T-cell (primary cell): ENCODE data around the gene GRIA3. TPM values are rescaled to one million over a fixed set of nuclear protein-coding genes. Genes with fewer than 3 reads are reported as not detected.
"Not testable (repeated sequence)": the region's sequence is repeated elsewhere in the genome, so short reads cannot be mapped to it uniquely, and the experiment has no call there.

ENCODE experiments used
- ATAC-seq, 4 experiments: fragments of 200-7000 bp in 3 of 4; fragments of 150-1000 bp in 1 of 4; cut with Tn5 transposase; replicated peaks in 1 of 4; 1 replicate in 3 of 4; 2 replicates in 1 of 4; pipeline ENCODE4 v1.10.0; 2021; ENCODE audit warnings: moderate library complexity in 3 of 4, mild to moderate bottlenecking in 2 of 4, moderate number of reproducible peaks in 1 of 4
- CTCF ChIA-PET, 2 donors: fragments of 300-600 bp; sonication (Branson Sonifier 250); formaldehyde crosslinking; loops; one replicate each; lab custom pipeline; 2022; ENCODE audit warnings: antibody characterized with exemption in 2 of 2; lab: Charles Lee
- POLR2A ChIA-PET, 2 donors: fragments of 300-600 bp; sonication (Branson Sonifier 250); formaldehyde crosslinking; loops; one replicate each; lab custom pipeline; 2022; ENCODE audit warnings: antibody characterized with exemption in 2 of 2; lab: Charles Lee
- DNase-seq, 35 experiments: peaks; one replicate each; pipeline versions ENCODE4 v3.0.0 to v3.0.0-alpha.2; 2013 to 2023
- H3K27ac ChIP-seq: one replicate; pipeline ENCODE4 v1.5.1; 2013; ENCODE audit warnings: low read length
- H3K27me3 ChIP-seq, 2 experiments: replicated peaks in 1 of 2; 1 replicate in 1 of 2; 2 replicates in 1 of 2; pipeline versions ENCODE4 v1.6.1 to v1.7.0; 2013; ENCODE audit warnings: low read length in 1 of 2, mixed read lengths in 1 of 2; ENCODE audit not compliant: control insufficient read depth in 2 of 2, insufficient read depth in 2 of 2; ENCODE audit errors: extremely low read depth in 1 of 2
- H3K36me3 ChIP-seq, 2 donors: 1 replicate in 1 of 2; 2 replicates in 1 of 2; pipeline versions ENCODE4 v1.6.1 to v1.7.0; 2013; ENCODE audit warnings: low read length in 1 of 2; ENCODE audit not compliant: control insufficient read depth in 2 of 2, insufficient read depth in 1 of 2; ENCODE audit errors: extremely low read depth in 1 of 2
- H3K4me1 ChIP-seq, 2 experiments: 1 replicate in 1 of 2; 2 replicates in 1 of 2; pipeline versions ENCODE4 v1.6.1 to v1.7.0; 2013; ENCODE audit warnings: low read length in 2 of 2, mixed read lengths in 1 of 2; ENCODE audit not compliant: insufficient read depth in 2 of 2, control insufficient read depth in 1 of 2; ENCODE audit errors: extremely low read depth in 1 of 2
- H3K4me3 ChIP-seq, 2 donors: 1 replicate in 1 of 2; 2 replicates in 1 of 2; pipeline versions ENCODE4 v1.5.1 to v1.7.0; 2013; ENCODE audit warnings: mild to moderate bottlenecking in 2 of 2, low read length in 1 of 2, moderate library complexity in 1 of 2; ENCODE audit not compliant: control insufficient read depth in 1 of 2; ENCODE audit errors: extremely low read depth in 1 of 2
- H3K9me3 ChIP-seq: 2 replicates; pipeline ENCODE4 v1.7.0; 2013
- H3K27ac Mint-ChIP-seq, 2 donors: one replicate each; pipeline ENCODE4 v1.8.0; 2020 to 2021; ENCODE audit warnings: mild to moderate bottlenecking in 2 of 2, mixed read lengths in 2 of 2
- H3K27me3 Mint-ChIP-seq, 2 donors: one replicate each; pipeline ENCODE4 v1.8.0; 2021 to 2022; ENCODE audit warnings: mixed read lengths in 2 of 2
- H3K36me3 Mint-ChIP-seq: one replicate; pipeline ENCODE4 v1.8.0; 2021; ENCODE audit warnings: mixed read lengths
- H3K4me1 Mint-ChIP-seq, 3 donors: one replicate each; pipeline ENCODE4 v1.8.0; 2020 to 2022; ENCODE audit warnings: mixed read lengths in 3 of 3, mild to moderate bottlenecking in 1 of 3
- H3K4me3 Mint-ChIP-seq, 3 donors: one replicate each; pipeline ENCODE4 v1.8.0; 2020 to 2022; ENCODE audit warnings: mild to moderate bottlenecking in 3 of 3, mixed read lengths in 3 of 3, moderate library complexity in 3 of 3
- H3K9me3 Mint-ChIP-seq, 3 donors: one replicate each; pipeline ENCODE4 v1.8.0; 2020 to 2022; ENCODE audit warnings: mixed read lengths in 3 of 3
- WGBS: methylation state at CpG from one replicate; pipeline ENCODE4 v1.1.5; 2013; ENCODE audit warnings: missing lambda C conversion rate; ENCODE audit not compliant: insufficient coverage; 5-methylcytosine and 5-hydroxymethylcytosine counted together
- total RNA-seq, 35 experiments: library from RNA in 6 of 35; stranded (reverse) in 6 of 35; fragments of 120-200 nt in 1 of 35; gene quantifications; one replicate each; pipeline versions ENCODE4 v1.2.1 to v1.2.4 and lab custom pipeline; 2013 to 2026

The GRIA3 gene
- total RNA-seq, 5 donors from 2014 or later (not counting 1 experiment from before 2014, with no cell fraction given) = 0.82 TPM; not detected in 4

DNA sequence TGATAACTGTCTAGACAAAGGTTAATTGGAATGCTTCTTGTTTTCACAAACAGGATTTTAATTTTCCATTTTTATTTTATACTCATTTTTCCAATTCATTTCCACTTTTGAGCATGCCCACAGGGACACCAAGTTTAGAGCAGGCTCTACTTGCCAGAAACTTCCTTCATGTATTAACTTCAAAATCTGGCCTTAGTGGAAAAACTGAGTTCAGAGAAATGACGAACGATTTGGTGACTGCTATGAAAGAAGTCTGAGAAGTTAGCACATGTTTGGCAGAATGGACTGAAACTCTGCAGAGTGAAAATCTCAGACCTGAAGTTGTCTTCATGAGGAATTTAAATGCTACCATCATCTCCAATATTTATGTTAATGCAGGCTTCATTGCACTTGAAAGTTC lies 334.7 kb downstream of the GRIA3 start:
- Histone ChIP-seq H3K9me3 (no peaks in the 10 kb centered on the region), H3K36me3 (no peaks in the 10 kb centered on the region), H3K27me3 (no peaks in the 10 kb centered on the region), H3K4me3 (no peak overlapping the region), H3K27ac (no peak overlapping the region), H3K4me1 (no peaks in the 10 kb centered on the region)
- Mint-ChIP-seq H3K36me3 (no peaks in the 10 kb centered on the region), H3K27me3 (peaks cover 2 to 5% of the 10 kb centered on the region in 2 donors), H3K4me3 (no peak overlapping the region), H3K9me3 (peaks cover 14 to 21% (median 16%) of the 10 kb centered on the region in 3 donors), H3K27ac (no peak overlapping the region), H3K4me1 (no peaks in the 10 kb centered on the region)
- ChIA-PET CTCF (no interaction called here), POLR2A (interaction anchor here in 1 of 2 donors (0.7 kb wide), 1 partner anchor 49 kb away, joined by 4 read pairs; no protein-coding TSS in a partner anchor)
- DNase-seq (no peak), ATAC-seq (no peak)
- WGBS = no CpG with 5 or more reads among the region's 2 CpGs

- Histone ChIP-seq H3K4me3 (no peak overlapping the region), H3K9me3 (no peaks in the 10 kb centered on the region), H3K4me1 (no peaks in the 10 kb centered on the region), H3K27me3 (no peaks in the 10 kb centered on the region), H3K36me3 (no peaks in the 10 kb centered on the region), H3K27ac (no peak overlapping the region)
- Mint-ChIP-seq H3K9me3 (peaks cover 0 to 7% (median 0%) of the 10 kb centered on the region in 3 donors), H3K27ac (no peak overlapping the region), H3K27me3 (peaks cover 0 to 5% of the 10 kb centered on the region in 2 donors), H3K36me3 (no peaks in the 10 kb centered on the region), H3K4me3 (no peak overlapping the region), H3K4me1 (no peaks in the 10 kb centered on the region)
- ATAC-seq = no peak
- CTCF ChIA-PET = no interaction called here
- WGBS = no CpG with 5 or more reads among the region's 2 CpGs
- POLR2A ChIA-PET = interaction anchor here in 1 of 2 donors (0.7 kb wide), 1 partner anchor 25 kb away, joined by 3 read pairs; no protein-coding TSS in a partner anchor
- no peak for DNase-seq
These were observed 341.1 kb downstream of the GRIA3 start for GRCh38 chrX:123525123-123525725.

- H3K27me3 ChIP-seq, H3K36me3 Mint-ChIP-seq, H3K27ac Mint-ChIP-seq, H3K4me3 ChIP-seq, H3K36me3 ChIP-seq, H3K4me3 Mint-ChIP-seq, POLR2A ChIA-PET, H3K4me1 Mint-ChIP-seq, H3K27ac ChIP-seq, DNase-seq, CTCF ChIA-PET, H3K27me3 Mint-ChIP-seq, ATAC-seq, H3K9me3 ChIP-seq, H3K4me1 ChIP-seq: not testable (repeated sequence)
- WGBS = no CpG with 5 or more reads among the region's 1 CpG
- H3K9me3 Mint-ChIP-seq = peaks cover 4 to 19% (median 14%) of the 10 kb centered on the region in 3 donors
These were observed 346.6 kb downstream of the GRIA3 start for GRCh38 chrX:123530726-123531125.
